GM18520 (cell line): Measurements from ENCODE around the gene MIEF1.
"Not testable (repeated sequence)": the region's sequence is repeated elsewhere in the genome, so short reads cannot be mapped to it uniquely, and the experiment has no call there.

Experiments
- ATAC-seq: cut with Tn5 transposase; IDR thresholded peaks from one replicate; pipeline ENCODE4 v1.9.1; 2021; ENCODE audit not compliant: unreplicated experiment

The MIEF1 gene

DNA sequence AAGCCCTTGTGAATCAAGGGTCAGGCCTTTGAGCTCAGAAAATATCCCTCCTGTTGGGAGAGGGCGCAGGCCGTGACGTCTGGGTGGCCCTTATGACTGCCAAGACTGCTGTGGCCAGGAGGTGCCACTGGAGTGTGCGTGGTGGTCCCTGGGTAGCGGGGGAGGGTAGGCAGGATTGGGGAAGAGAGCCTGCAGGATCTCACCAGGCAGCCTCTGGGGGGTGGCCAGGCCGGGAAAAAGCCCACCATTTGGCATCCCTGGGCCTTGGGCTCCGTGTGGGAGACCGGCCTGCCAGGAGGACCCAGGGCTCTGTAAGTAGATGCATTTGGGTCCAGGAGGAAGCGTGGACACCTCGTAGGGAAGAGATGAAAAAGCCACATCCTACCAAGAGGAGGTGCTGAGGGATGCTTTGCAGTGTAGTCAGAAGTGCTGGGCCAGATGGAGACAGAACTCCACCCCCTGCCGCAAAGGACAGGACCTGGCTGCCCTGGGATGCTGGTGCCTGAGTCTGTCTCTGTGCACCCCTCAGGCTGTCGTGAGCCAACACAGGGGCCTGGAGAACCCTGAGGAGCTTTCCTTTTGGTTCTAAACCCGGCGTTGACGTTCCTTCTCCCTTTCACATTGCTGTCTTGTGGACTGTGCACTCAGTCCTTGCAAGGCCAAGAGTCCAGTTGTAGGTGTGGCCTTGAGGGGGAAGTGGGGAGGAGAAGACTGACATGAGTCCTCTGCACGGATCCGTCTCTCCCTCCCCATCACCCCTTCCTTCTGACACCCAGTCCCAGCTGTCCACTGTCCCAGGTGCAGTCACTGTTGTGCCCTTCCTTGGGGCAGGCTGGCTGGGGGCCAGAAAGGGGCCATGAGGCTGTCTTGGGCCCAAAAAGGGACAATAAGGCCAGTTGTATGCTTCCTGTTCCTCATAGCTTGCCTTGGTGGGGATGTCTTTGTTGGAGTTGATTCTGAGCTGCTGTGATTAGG is 12.7 kb upstream of the MIEF1 start:
- no peak for ATAC-seq

DNA sequence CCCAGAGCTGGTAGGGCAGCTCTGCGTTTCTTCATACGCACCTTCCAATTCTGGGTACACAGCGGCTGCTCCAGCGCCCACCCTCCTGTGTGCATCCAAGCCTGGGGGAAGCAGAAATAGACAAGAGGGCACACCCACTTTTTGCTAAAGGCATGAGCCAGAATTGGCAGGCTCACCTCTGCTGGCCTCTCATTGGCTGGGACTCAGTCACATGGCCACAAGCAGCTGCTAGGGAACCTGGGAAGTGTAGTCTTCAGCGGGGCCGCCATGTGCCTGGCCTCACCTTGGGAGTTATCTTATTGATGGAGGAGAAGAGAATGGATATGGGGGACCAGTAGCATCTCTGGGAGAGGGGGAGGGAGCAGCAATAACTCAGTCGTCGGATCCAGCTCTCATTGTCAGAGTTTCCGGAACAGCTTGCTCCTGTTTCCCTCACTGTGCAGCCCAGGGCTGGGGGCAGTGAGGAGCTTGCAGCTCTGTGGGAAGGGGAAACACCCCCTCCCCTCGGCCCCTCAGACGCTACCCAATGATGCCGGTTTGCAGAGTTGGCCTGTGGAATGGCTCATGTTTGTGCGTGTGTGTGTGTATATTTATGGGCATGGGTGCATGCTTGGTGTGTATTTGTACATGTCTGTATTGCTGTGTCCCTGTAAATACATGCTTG is 11.8 kb upstream of the MIEF1 start:
- ATAC-seq, result no peak

DNA sequence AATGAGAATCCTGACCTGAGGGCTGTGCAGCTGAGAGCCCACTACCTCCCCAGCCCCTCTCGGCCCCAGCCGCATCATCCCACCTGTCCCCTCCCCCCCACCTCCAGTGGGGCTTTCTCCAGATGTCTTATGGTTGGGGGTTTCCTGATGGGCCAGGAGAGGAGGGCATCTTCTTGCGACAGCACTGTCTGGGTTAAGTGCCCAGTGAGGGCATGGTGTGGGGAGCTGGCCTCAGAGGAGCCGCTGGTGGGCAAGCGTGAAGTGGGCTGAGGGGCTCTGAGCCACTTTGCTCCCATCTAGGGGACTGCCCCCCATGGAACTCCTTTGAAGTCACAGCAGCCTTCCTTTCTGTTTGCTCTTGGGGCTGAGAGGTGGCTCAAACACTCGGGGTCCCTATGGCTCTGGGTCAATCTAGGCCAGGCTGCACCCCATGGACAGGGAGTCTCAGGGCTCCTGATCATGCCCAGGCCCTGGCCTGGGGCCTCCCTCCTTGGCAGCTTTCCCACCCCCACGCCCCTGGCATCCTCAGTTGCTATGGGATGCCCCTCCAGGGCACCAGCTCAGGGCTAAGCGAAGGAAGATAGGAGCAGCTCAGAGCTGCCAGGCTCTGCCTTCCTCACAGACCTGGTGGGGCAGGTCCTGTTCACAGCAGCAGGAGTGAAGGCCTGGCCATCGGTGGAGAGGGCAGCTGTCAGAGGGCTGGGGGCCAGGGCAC is 11.0 kb upstream of the MIEF1 start:
- no peak for ATAC-seq

DNA sequence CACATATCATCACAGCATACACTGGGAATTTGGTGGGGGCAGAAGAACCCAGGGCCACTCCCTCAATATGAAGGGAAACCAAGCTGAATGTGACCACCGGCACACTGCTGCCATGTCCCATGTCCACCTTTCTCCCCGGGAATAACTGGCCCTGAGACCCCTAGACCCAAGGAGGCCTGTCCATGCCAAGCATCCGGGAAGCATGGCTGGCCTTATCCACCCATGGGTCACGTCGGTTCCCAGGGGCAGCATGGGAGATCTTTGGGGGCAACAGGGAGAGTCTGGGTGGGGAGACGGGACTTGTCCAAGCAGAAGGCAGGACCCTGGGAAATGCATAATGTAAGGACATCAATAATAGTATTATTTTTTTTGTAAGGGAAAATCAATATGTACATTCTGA is 10.4 kb upstream of the MIEF1 start:
- ATAC-seq, result no peak

DNA sequence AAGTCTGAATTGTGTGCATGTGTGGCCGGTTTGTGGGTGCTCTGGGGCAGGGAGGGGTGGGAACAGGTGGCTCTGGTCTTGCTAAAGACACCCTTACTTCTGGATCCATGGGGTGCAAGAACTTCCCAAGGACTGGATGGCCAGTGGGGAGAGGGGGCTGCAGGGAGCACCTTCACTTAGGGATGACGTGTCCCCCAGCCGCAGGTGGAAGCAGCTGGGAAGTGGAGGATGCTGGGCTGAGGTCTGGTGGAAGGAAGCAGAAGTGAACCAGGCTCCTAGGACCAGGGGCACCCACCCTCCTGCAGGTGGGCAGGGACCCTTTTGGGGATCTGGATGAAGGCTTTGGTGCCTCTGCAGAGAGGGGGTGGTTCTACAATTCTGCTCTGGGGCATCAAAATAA is 9.9 kb upstream of the MIEF1 start:
- no peak for ATAC-seq

DNA sequence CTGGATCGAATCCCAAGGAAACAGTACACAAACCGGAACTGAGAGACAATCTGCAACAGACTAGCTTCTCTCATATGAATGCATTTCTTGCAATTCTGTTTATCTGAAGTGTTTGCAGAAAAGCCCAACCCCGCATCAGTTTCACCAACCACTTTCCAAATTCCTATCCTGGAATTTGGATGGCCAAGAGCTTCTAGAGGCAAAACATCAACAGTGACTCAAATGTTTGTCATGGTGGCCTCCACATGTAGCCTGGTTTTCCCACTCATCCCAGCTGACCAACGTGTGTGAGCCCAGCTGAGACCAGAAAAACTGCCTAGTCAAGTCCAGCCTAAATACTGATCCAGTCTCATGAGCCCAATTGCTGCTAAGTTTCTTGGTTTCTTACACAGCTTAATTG is 8.3 kb upstream of the MIEF1 start:
- ATAC-seq, result no peak

DNA sequence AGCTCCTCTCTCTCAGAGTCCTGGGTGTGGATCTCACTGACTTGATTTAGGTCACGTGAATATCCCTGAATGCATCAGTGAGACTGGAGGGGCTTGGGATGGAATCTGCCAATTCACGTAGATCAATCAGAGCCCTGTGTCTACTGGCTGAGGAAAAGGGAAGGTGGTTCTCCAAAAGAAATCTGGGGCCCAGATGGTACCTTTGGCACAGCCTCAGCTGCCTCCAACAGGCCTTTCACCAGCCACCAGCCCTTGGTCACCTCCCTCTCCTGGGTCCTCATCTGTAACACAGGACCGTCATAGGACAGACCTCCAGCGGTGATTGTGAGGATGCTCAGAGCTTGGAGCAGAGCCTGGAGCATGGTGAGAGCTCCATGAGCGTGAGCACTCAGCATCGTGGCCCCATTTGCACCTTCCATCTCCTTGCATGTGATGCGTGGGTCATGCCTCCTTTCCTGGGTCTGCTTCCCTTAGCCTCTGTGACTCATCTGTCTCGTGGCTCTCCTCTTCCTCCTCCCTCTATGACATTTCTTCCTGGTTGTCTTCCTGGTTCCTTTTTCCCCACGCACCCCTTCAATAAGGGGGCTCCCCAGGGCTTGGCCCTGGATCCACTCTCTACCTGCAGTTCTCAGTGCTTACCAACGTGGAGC is 7.5 kb upstream of the MIEF1 start:
- ATAC-seq, result no peak

DNA sequence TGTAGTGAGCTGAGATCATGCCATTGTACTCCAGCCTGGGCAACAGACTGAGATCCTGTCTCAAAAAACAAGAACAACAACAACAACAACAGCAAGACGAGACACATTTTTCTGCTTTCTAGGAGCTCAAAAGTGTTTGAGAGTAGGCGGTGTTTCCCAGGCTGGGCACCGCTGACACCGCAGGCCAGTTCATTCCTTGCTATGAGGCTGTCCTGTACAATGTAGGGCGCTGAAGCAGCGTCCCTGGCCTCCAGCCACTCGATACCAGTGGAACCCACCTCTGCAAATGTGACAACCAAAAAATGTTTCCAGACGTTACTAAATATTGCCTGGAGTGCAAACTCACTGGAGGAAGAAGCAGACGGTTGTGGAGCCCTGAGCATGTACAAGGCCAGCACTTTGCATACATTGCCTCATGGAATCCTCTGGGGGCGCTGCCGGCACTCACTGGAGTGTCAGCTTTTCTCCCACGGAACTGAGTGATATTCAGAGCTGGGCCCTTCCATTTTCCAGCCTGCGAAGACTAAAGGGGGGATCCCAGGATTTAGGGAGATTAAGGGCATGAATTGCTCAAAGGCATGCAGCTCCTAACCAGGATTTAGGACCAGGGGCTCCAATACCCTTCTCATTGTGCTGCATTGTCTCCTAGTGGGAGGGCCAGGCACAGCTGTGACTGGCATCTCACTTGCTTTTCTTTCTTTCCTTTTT is 5.8 kb upstream of the MIEF1 start:
- no peak for ATAC-seq

DNA sequence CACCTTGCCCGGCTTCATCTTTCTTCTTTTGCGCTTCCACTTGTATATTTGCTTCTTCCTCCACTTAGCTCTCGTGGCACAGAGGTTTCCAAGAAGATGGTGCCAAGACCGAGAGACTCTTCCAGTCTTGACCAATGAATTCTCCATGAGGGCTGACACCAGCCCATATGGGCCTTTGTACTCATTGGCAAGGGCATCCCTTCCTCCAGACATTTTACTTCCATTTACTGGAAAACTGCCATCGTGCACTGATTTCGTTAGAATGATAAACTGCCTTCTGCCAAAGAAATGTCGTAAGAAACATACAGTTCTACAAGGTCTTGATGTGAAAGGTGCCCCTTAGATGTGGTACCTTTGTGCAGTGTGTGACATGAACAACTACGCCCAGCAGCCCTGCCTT is 4.7 kb upstream of the MIEF1 start:
- no peak for ATAC-seq

DNA sequence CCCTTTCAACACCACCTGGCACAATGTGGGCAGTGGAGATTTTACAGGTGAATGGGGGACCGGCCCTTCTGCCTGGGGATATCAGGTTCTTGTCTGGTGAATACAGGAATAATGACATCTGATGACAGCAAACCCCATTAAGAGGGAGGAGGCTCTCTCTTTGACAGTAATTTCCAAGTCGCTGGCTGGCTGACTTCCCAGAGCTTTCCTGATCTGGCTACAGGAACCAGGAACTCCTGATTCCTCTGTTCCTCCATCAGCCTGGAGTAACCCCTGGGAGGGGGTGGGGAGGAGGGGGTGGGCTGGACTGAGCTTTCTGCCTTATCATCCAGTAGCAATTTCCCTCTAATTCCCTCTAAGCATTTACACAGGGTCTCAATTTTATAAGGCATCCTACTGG is 3.7 kb upstream of the MIEF1 start:
- ATAC-seq, result no peak

DNA sequence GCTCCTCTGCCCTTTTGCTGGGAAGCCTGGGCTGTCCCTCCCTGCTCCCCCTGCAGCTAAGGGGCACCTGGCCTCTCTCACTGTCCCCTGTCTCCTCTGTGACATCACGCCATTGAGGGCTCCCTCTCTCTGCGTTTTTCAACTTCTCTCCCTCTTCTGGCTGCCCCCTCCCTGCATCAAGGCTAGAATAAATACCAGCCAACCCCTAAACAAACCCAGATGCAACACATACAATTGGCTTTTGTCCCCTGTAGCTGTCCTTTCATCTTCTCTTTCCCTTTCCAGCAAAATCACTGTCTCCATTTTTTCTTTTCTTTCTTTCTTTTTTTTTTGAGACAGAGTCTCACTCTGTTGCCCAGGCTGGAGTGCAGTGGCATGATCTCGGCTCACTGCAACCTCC is 3.3 kb upstream of the MIEF1 start:
- ATAC-seq, result no peak

DNA sequence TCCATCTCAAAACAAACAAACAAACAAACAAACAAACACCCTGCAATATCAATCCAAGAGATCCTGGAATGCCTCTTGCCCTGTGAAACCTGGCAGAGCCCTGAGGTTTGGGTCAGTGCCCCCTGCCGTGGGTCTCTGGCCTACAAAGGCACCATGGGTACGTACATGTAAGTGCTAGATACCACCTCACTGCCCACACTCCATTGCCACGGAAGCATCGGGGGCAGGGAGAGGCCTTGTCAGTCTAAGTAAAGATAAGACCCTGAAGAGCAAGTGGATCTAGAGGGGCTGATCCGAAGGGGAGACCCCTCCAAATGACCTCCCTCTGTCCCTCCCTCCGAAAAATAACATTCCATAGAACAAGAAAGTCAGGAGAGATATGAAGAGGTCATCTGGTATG is 2.0 kb upstream of the MIEF1 start:
- no peak for ATAC-seq

DNA sequence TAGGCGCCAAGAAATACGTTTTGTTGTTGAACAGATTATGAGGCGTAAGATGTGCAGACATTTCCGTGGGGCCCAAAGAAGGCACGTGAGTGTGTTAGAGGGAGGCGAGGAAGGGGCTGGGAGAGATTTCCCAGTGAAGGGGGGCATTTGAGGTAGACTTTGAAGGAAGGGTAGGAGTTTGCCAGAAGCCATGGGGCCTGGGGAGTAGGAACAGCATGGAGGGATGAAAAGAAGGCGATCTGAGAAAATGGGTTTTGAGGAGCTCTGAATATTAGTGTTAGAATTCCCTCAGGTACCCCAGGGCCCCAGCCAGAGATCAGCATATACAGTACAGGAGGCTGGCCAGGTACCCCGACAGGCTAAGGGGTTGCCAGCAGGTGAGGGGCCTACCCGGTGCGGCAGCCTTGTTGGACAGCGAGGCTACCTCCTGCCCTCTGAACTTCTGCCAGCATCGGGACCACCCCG is 414 bp upstream of the MIEF1 start:
- ATAC-seq, result no peak

DNA sequence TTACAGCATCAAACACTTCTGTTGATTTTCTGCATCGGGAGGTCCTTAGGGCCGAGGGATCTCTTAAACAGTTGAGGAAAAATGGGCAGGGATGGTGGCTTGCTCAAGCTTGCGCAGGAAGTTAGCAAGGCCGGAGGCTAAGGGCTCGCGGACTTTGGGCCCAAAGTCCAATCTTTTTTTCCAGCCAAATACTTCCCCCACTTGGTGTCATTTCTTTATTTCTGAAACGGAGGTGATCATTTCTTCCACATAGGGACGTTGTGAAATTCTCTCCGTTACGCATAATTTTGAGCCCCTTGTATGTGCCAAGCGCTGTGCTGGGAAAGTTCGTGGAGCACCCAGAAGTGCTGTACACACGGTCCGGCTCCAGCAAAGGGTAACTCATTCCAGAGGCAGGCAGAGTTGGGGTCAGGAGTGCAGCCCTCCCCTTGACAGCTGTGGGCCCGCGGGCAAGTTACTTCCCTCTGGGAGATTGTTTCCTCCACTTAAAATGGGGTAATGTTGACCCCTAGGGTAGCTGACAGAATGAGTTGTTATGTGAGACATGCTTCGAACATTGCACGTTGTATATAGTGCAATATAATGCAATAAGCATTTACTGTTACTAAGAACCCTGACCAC is 809 bp downstream of the MIEF1 start:
- ATAC-seq, result no peak

DNA sequence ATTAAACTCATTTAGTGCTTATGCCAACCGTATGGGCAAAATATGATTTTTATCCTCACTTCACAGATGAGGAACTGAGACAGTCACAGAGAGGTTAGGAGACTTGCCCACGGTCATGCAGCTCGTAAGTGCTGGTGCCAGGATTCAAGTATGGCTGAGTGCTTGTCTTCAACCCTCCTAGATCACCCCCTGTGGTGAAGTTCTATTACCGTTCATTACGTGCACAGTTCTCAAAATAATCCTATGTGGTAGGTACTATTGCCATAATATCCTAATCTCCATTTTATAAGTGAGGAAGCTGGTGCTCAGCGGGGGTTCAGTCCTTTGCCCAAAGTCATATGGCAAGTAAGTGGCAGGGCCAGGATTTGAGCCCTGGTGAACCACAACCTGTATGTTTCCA is 1.5 kb downstream of the MIEF1 start:
- no peak for ATAC-seq

DNA sequence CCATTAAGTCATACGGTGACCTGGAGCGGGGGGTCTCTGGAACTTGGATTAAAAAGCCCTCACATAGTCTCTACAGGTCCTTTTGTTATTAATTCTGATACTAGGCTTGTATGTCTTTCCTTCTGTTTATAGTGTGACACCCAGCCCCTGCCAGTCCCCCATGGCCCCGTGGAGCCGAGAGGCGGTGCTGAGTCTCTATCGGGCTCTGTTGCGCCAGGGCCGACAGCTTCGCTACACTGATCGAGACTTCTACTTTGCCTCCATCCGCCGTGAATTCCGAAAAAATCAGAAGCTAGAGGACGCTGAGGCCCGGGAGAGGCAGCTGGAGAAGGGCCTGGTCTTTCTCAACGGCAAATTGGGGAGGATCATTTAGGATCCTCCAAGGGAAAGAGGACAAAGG is 2.0 kb downstream of the MIEF1 start:
- ATAC-seq, result no peak

DNA sequence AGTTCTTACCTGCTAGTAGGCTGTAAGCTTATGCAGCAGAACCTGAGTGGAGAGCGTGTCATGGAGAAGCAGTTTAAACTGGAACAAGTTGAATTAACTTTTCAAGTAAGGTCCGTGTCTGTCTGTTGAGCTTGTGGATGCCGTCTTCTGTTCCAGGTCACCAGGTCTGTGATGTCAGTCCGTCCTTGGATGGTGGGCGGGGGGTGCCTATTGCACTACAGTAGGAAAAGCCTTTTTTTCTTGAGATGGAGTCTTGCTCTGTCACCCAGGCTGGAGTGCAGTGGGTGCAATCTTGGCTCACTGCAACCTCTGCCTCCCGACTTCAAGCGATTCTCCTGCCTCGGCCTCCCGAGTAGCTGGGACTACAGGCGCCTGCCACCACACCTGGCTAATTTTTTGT is 4.9 kb downstream of the MIEF1 start:
- ATAC-seq, result not testable (repeated sequence)

DNA sequence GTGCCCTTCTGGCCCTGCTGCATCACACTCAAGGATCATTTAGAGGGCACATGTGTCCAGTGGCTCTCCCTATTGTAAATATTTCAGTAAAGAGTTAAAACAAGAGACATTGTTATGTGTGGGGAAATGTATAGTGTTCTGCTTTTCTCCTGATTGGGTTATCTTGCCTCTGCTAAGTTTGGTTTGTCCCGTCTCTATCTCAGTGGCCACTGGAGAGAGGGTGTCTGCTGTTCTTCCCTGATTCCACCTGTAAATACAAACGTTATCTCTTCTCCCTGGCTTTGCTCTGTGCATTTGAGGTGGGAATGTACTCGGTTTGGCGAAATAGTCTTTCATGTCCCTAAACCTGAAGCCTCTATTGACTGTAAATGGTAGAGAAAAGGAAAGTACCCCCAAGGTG is 6.3 kb downstream of the MIEF1 start:
- ATAC-seq, result no peak

DNA sequence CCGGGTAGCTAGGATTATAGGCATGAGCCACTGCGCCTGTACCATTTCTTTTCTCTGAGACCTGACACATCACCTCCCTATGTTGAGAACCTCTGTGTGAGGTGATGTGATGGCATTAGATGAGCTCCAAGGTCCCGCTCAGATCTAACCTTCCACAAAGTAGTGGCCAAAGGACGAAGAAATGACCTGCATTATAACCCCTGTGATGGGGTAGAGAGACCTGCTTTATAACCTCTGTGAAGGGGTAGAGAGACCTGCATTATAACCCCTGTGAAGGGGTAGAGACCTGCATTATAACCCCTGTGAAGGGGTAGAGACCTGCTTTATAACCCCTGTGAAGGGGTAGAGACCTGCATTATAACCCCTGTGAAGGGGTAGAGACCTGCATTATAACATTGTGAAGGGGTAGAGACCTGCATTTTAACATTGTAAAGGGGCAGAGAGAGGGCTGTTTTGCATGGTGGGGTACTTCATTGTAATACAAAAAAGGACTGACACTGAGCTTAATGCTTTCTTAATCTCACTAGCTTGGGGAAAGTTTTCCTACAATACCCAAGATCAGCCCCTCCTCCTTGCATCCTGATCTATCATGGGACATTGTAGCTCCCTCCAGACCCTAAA is 8.5 kb downstream of the MIEF1 start:
- ATAC-seq, result no peak

DNA sequence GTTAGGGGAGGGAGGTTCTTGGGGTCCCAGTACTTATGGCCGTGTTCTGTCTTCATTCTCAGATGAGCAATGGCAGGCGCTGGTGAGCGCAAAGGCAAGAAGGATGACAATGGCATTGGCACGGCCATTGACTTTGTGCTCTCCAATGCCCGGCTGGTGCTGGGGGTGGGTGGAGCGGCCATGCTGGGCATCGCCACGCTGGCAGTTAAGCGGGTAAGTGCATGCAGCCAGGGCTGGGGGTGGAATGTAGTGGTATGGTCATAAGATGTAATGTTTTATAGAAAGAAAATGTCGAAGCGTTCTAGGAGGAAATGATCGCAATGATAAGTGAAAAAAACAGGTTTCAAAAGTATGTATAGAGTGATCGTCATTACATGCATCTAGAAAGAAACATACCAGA is 9.1 kb downstream of the MIEF1 start:
- no peak for ATAC-seq
